Measurements from ENCODE around the gene LINGO3.

Gene LINGO3

GRCh38 chr19:2280633-2281264 lies 27.2 kb downstream of the LINGO3 start:
- no peak for DNase-seq

- DNase-seq, result no peak
Observed at GRCh38 chr19:2278459-2279158, 29.3 kb downstream of the LINGO3 start.

DNA sequence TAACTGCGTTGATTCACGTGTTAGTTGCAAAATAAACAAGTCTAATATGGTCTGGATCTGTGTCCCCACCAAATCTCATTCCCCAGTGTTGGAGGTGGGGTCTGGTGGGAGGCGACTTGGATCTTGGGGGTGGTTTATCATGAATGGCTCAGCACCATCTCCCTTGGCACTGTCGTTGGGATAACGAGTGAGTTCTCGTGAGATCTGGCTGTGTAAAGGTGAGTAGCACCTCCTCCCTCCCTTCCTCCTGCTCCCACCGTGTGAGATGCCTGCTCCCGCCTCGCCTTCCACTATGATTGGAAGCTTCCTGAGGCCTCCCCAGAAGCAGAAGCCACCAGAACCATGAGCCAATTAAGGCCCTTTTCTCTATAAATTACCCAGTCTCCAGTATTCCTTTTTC lies 30.8 kb downstream of the LINGO3 start:
- DNase-seq, result no peak

DNA sequence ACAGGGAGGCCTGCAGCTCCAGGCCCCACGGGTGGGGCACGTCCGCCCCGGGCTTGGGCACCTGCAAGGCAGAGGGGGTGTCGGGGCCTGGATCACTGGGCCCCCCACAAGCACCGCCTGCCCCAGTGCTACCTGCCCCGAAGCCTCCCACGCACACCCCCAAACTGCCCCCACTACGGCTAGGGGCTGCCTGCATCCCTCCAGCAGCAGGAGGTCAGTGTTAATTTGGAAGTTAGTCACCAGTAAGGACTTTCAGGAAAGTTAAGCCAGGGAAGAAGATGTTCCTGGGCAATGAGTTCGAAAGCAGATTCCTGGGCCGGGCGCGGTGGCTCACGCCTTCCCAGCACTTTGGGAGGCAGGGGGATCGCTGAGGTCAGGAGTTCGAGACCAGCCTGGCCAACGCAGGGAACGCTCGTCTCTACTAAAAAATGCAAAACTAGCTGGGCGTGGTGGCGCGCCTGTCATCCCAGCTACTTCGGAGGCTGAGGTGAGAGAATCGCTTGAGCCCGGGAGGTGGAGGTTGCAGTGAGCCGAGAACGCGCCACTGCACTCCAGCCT lies 31.4 kb downstream of the LINGO3 start:
- no peak for DNase-seq

- DNase-seq, result no peak
Observed at GRCh38 chr19:2275588-2276428, 32.1 kb downstream of the LINGO3 start.

DNA sequence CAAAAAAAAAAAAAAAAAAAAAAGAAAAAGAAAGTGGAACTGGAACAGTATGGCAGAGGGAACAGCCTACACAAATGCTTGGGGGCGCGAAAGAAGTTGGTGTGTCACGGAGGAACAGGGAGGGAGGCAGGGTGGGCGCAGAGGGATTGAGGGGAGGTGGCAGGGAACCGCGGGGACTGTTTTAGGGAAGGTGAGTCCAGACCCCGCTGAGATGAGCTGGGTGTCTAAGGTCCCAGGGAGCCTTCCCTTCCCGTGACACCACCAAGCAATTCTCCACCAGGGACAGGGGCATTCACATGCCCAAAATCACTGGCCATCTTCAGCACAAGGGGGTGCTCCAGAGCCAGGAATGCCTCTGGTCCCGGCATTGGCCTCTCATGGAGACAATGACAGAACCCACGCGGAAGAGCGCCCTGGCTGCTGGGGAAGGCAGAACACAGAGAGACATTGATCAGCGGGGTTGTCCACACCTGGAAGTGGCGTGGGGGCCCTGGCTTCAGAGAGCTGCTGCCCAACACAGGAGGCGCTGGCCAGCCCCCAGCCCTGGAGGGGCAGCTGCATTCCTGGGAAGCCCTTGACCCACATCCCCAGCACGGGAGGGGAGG lies 32.9 kb downstream of the LINGO3 start:
- peak; percentile 43 for DNase-seq

- no peak for DNase-seq
Observed at GRCh38 chr19:2274185-2274711, 33.7 kb downstream of the LINGO3 start.

DNA sequence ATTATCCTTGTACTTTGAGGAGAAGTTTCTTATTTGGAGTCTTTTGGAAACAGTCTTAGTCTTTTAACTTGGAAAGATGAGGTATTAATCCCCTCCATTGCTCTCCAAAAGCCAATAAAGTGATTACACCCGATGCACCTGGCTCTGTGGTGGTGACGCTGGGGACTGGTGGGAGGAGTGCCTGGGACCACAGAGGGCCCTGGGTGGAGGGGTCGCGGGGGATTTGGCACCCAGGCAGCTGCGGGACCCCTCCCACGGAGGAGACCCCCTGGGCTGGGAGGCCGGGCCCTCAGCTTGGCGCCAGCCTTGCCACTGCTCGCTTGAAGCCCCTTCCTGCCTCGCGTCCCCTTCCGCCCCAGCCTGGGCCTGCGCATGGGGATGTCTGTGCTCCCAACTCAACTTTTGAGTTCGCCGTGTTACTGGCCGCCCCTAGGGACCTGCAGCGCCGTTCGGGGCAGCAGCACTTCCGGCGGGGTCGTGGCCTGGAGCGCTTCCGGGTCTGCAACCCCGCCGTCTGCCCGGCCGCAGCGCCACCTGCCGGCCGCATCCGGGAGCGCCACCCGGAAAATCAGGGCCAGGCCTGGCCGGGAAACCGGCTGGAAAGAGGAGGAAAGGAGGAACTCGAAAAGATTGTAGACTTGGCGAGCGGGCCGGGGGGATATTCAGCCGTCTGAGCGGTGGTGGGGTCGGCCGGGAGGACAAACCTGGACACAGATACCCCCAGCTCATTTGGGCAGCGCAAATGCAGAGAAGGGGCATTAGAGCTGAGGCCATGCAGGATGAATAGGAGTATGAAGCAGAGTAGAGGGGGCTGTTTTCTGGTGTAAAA lies 34.4 kb downstream of the LINGO3 start:
- DNase-seq, result peak; percentile 21

DNA sequence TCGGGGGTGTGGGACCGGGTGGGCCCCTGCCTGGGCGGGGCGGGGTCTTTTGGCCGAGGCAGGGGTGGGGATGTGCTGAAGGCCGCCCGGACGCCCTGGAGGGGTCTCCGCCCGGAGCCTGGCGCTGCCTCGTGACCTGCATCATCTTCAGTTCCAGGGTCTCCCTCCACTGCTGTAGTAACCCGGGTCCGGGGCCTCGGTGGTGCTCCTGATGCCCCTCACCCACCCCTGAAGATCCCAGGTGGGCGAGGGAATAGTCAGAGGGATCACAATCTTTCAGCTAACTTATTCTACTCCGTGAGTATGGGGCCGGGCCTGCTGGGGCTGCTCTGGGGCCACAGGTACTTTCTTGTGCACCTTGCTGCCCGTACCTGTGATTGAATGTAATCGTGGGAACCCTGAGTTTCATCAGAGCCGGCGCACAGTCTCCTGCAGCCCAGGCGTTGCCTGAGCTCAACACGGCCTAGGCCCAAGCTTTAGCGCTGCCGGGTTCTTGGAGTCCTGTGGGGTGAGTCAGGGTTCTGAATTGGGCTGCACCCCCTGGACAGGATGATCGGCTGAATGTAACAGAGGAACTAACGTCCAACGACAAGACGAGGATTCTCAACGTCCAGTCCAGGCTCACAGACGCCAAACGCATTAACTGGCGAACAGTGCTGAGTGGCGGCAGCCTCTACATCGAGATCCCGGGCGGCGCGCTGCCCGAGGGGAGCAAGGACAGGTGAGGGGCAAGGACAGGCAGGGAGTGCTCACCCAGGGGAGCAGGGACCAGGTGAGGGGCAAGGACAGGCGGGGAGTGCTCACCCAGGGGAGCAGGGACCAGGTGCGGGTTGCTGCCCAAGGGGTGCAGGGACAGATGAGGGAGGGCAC lies 36.5 kb downstream of the LINGO3 start:
- DNase-seq, result no peak

DNA sequence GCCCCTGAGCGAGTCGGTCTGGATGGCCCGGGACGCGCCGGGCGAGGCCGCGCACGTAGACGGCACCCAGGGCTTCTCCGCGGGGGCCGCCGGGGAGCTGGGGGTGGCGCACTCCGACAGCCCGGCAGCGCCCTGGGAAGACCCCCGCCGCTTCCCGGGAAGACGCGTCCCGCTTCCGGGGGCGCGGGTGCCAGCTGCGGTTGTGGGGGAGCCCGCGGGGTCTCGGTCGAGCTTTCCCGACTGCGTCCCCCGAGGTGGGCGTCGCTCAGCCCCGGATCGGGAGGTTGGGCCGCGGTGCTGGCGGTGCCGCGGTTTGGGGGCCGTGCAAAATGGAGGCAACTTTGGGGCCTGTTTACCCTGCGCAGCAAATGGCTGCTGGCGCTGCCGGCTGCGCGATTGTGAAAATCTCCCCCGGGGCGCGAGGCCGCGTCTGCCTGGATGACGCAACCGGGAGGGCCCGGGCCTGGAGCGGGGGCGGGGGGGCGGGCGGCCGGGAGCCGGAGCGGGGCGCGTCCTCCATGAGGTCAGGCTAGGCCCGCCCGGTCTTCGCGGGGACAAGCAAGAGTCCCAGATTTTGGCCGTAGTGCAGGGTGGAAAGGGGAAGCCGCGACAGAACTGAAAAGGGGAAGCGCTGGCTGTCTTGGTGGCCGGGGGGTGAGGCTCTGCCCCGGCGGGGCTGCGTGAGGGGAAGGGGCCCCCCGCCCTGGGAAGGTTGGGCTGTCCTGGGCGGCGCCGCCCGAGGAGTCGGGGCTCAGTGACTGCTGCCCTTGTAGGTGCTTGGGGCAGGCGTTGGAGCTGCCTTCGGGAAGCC lies 37.3 kb downstream of the LINGO3 start:
- peak; percentile 44 for DNase-seq

- no peak for DNase-seq
Observed at GRCh38 chr19:2270157-2270422, 37.9 kb downstream of the LINGO3 start.

DNA sequence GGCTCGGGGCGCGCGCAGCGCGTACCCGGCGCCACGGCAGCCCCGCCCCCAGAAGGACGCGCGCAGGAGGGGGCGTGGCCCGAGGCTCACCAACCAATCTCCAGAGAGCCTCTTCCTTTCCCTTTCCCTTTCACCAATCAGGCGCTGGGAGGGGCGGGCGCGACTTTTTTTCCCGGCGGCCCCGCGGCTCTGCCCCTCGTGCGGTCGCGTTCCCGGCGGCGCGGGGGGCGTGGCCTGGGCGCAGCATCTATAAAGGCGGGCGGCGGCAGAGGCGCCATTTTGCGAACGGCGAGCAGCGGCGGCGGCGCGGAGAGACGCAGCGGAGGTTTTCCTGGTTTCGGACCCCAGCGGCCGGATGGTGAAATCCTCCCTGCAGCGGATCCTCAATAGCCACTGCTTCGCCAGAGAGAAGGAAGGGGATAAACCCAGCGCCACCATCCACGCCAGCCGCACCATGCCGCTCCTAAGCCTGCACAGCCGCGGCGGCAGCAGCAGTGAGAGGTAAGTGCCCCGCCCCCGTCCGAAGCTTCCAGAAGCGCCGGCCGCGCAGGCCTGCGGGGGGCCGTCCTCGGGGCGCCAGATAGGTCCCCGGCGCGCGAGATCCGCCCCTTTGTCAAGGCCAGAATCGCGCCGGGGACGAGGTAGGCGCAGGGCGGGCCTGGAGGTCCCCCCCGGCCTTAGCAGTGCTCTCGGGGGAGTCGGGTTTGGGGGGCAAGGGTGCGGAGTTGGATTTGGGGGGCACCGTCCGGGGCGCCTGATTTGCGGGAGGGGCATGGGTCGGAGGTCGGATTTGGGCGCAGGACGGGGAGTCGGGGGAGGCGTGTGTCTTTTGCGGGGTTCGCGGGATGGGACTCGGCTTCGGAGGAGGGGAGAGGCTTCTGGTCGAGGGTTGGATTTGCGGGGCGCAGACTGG lies 38.5 kb downstream of the LINGO3 start:
- DNase-seq, result peak; percentile 84

GRCh38 chr19:2268861-2269243 lies 39.1 kb downstream of the LINGO3 start:
- no peak for DNase-seq

DNA sequence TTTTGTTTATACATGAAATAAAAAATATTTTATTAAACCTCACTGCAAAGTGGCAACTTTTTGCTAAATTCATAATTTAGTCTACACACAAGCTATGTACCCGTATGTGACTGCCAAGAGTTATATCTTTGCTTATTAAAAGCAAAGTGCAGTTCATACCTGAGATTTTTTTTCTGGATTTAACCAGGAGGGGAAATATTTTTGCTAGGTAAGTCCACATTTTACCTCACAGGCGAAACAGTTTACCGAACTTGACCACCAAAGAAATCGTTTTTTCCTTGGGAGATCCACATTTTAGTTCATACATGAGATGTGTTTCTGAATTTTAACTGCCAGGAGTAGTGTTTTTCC lies 39.5 kb downstream of the LINGO3 start:
- no peak for DNase-seq

DNA sequence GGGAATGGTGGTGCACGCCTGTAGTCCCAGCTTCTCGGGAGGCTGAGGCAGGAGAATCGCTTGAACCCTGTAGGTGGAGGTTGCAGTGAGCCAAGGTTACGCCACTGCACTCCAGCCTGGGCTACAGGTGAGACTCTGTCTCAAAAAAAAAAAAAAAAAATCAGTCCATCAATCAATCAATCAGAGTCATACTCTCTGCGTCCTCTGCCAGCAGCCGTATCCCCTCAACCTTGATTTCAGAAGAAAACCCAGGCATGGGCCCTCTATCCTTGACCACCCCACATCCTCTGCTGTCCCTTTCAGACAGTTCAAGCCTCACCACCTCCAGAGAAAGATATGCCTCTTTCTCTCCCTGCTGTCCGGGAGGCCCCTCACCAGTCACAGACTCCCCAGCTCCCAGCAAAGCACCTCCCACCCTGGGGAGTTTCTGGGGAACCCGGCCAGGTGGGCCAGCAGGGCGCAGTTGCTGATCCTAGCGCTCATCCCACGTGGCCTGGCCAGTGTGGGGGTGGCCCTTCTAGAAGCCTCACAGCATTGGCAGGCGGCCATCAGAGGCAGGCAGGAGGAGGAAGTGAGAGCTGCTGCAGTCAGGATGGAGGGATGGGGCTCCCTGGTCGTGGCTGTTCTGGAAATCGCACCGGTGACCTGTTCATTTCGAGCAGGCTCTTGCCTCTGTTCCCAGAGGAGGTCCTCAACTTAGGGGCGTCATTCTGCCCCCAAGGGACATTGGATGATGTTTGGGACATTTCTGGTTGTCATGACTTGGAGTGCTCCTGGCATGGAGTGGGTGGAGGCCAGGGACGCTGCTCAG lies 41.6 kb downstream of the LINGO3 start:
- peak; percentile 47 for DNase-seq

- DNase-seq, result no peak
Observed at GRCh38 chr19:2261438-2262172, 46.3 kb downstream of the LINGO3 start.

DNA sequence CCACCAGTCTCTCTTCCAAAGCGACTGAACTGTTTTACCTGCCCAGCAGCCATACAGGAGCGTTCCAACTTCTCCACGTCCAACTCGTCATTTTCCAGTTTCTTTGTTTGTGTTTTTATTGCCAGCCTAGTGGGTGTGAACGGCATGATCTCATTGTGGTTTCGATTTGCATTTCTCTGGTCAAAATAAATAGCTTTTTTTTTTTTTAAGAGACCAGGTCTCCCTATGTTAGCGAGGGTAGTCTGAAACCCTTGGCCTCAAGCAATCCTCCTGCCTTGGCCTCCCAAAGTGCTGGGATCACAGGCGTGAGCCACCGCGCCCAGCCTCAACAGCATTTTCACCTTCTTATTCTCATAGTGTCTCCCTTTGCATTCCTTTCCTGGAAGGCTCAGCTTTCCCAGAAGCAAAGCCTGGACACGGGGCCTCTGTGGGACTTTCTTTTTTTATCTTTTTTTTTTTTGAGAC lies 47.6 kb downstream of the LINGO3 start:
- peak; percentile 31 for DNase-seq

DNA sequence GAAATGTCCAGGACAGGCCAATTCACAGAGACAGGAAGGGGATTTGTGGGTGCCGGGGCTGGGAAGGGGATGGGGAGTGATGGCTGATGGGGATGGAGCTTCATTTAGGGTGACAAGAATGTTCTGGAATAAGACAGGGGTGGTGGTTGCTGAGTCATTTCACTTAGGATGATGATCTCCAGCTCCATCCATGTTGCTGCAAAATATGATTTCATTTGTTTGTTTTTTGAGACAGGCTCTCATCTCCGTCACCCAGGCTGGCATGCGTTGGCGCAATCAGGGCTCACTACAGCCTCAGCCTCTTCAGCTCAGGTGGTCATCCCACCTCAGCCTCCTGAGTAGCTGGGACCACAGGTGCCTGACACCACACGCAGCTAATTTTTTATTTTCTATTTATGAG lies 48.6 kb downstream of the LINGO3 start:
- no peak for DNase-seq
